ENCODE measurements around the gene ZNF532.
A peak's percentile ranks its signal among the peaks of the same experiment; 100 is the strongest.

Gene ZNF532

GRCh38 chr18:58951986-58952702 is 87.5 kb downstream of the ZNF532 start:
- DNase-seq, result no peak

DNA sequence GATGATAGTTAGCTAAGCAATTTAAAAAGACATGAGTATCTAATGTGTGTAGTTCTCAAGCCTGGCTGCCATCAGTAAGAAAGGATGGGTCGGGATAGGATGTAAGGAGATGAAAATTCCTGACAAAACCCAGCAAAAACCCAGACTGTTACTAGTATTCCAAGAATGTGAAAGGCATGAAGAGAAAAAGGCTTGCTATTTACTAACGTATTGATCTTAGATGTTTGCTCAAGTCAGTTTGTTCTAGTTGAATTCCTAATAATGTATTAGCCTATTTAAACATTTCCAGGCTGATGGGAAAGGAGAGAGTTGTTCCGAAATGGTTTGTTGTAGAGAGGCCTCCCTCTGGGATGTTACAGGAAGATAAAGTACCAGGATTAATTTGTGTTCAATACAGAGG is 88.2 kb downstream of the ZNF532 start:
- DNase-seq, result no peak

DNA sequence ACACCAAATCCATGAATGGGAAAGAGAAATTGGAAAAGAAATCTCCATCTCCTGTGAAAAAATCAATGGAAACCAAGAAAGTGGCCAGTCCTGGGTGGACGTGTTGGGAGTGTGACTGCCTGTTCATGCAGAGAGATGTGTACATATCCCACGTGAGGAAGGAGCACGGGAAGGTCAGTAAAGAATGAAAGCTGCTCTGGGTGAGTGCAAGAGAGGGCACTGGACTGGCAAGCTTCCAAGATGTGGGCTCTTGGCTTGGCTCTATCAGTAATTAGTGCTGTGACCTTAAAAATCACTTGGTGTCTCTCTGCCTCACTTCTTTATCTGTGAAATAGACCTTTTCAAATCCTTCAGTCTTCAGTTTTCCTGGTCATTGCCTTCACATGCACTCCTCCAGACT is 89.0 kb downstream of the ZNF532 start:
- DNase-seq, result no peak

GRCh38 chr18:58955001-58955400 is 90.3 kb downstream of the ZNF532 start:
- no peak for DNase-seq

DNA sequence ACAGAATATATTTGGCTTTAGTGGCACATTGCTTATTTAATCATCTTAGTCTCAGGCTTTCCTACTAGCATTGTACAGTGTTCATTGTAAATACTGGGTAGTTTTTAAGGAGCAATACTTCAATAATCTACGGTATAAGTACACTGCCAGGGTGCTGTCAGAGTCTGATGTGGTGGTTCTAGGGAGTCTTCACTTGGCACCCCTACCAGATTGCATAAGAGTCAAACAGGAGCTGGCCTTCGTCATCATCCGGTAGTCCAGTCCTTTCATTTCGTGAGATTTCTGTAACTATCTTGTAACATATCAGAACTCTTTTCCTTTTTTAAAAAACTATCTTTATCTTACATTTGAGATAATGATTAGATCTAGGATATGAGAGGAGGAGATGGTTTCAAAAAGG is 91.1 kb downstream of the ZNF532 start:
- DNase-seq, result no peak

DNA sequence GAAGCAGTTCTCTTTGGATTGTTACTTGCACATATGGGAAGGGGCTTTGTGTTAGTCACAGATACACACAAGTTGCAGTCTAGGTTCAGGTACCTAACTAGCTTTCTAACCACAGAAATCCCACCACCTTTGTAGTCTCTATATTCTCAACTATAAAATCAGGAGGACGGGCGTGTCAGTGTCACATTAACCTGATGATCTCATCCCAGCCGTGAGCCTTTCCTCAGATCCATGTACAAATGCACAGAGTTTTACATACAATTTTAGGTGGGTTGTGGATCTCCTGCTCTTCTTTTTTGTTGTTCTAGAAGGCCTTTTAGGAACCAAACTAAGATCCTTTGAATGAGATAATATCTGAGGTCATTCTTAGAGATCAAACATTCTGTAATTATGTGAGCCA is 94.0 kb downstream of the ZNF532 start:
- DNase-seq, result no peak

GRCh38 chr18:58960508-58960907 is 95.8 kb downstream of the ZNF532 start:
- no peak for DNase-seq

- no peak for DNase-seq
Measured at GRCh38 chr18:58960946-58961722, 96.5 kb downstream of the ZNF532 start.

GRCh38 chr18:58962336-58962735 is 97.7 kb downstream of the ZNF532 start:
- DNase-seq, result no peak

DNA sequence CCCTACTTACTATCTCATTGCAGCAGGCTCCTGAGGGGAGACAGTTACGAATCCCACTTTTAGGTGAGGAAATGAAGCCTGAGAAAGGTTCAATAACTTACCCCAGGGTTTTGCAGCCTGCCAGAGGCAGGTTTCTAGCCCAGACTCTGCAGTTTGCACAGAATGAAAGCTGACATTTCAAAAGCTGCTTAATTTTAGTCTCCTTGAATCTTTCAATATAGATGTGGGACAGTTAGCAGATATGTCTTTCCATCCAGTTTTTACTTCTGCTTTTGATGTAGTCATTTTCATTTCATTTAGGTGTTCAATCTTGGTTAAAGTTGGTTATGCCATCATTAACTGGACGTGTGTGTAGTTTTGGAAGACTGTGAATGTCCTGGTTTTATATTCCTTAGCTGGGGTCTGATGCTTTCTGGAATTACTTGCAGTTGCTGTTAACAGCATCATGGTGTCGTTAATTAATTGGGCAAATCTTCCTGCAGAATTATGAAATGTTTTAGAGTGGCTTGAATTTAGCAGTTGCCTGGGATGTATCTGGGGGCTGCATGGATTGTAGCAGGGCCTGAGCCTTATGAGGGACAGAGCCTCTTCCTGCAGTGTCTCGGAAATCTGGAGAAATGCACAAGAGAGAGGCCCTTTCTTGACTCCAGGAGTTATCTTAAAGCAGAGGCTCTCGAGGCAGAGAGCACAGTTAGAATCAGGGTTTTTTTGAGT is 100.8 kb downstream of the ZNF532 start:
- DNase-seq, result no peak

GRCh38 chr18:58966005-58966677 is 101.5 kb downstream of the ZNF532 start:
- DNase-seq, result no peak

- no peak for DNase-seq
Measured at GRCh38 chr18:58966704-58967103, 102.0 kb downstream of the ZNF532 start.

DNA sequence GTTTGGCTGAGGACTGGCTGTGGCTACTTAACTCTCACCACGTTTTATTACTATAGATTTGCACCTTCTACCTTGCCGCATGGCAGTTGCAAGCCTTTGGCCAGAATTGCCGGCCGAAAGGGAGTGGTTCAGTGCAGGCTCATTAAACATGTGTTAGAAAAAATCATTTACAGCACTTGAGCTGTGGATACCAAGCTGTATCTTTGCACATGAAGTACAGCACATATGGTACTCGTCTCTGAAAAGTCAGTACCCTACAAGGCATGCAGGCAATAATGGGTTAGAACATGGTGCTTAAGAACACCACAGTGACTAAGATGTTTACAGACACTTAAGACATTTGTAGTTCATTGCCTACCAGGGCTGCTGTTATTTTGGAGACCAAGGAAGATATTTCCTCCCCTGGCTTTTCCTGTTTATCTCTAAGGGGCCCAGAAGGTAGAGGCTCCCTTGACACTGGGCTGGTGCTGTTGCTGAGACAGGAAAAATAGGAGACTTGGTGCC is 103.1 kb downstream of the ZNF532 start:
- DNase-seq, result peak; percentile 48

DNA sequence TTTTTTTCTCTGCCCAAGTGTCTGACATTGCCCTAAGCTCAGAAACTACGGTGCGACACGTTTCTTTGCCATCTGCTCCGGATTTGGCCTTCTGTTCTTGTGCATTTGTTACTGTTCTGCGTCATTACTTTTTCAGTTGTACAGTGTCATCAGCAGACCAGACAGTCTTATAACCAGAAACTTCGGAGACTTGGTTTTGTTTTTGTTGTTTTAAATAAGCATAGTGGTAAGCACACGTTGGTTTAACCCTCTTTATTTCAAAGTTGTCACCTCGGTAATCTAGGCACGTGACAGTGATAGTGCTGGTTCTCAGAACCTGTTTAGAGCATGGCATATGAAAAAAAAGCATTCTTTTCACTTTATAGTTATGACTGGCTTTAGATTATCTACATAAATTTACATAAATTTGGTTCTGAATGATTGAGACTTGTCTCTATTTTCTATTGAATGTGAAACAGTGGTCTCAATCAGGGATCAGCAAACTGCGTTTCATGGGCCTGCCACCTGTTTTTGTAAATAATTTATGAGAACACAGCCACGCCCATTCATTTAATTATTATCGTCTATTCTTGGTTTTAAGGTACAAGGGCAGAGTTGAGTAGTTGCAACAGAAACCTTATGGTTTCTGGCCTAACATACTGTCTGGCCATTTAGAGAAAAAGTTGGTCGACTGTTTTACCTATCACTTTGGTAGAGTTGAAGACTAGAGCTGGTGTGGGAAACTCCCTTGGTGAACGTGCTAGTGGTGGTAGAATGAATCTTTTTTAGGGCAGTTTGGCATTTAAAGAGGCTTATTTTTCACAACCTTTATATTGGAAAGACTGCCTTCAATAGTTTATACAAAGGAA is 106.5 kb downstream of the ZNF532 start:
- DNase-seq, result no peak

- DNase-seq, result no peak
Measured at GRCh38 chr18:58975296-58975695, 110.6 kb downstream of the ZNF532 start.

GRCh38 chr18:58975781-58976180 is 111.1 kb downstream of the ZNF532 start:
- no peak for DNase-seq

DNA sequence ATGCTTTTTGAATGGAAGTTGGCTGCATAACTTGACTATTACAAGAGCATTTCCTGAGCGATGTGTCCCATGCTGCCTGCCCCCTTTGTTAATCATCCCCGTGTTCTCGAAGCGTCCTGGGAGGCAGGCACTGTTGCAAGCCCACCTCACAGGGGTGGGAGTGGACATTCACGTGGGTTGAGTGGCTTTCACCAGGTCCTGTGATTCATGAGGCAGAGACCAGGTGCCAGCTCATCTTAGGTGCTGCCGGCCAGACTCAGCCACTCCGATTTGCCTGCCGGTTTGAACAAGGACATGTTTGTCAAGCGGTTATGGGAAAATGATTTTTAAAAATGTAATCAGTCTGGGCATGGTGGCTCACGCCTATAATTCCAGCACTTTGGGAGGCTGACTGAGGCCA is 112.5 kb downstream of the ZNF532 start:
- DNase-seq, result no peak

DNA sequence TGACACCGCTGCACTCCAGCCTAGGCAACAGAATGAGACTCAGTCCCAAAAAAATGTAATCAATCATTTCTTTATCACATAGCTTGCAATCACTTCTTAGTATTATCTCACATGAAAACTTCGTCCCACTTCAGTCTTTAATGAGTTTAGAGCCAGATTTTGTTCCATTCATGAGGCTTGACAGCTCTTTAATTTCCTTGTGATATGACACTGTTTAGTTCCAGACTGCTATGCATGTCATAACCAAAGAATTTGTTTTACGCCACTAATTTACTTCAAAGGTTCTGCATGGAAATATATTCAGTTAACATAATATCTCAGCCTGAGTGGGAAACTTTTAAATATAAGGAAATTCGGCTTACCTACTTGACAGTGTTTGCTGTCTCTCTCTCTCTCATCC is 113.1 kb downstream of the ZNF532 start:
- no peak for DNase-seq

GRCh38 chr18:58978916-58979315 is 114.2 kb downstream of the ZNF532 start:
- DNase-seq, result no peak

DNA sequence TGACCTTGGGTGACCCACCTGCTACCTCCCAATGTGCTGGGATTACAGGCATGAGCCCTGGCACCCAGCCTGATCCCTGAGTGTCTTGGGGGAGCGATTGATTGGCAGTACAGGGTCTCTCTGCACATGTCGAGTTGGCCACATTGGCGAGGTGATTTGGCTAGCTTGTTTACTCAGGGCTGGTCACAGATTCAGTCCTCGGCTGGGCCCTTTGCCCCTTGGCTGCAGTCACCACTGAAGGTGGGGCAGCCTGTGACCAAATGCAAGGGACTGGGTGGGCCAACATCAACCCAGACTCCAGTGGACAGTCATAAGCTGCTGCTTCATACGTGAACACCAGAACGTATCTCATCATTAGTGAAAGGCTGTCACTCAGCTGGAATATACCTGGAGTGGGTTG is 114.9 kb downstream of the ZNF532 start:
- DNase-seq, result no peak

- no peak for DNase-seq
Measured at GRCh38 chr18:58980991-58981390, 116.3 kb downstream of the ZNF532 start.
